ENCODE data around the gene GTF2A2. TPM values are rescaled to one million over a fixed set of nuclear protein-coding genes. Genes with fewer than 3 reads are reported as not detected.

The GTF2A2 gene
- total and polyA plus RNA-seq, 2 donors (not counting 1 experiment from before 2014, with no cell fraction given), result 39.7 to 60.0 TPM

DNA sequence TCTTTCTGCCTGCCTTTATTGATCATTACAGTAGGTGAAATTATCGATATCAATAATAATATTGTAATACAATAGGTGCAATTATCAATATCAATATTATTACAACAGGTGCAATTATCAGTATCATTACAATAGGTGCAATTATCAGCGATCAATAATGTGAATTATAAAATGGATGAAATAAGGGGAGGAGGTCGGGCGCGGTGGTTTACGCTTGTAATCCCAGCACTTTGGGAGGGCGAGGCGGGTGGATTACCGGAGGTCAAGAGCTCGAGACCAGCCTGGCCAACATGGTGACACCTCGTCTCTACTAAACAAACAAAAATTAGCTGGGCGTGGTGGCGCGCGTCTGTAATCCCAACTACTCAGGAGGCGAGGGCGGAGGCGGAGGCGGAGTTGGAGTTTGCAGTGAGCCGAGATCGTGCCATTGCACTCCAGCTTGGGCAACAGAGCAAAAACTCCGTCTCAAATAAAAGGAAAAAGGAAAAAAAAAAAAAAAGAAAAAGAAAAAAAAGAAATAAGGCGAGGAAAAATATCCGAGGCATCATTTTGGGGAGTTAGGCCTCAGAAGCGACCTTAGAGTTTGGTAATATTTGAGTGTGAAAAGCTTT, 32.4 kb upstream of the GTF2A2 start:
- peak overlapping the region; percentile 89 for H3K4me3 Mint-ChIP-seq

More for the DNA sequence above, 32.4 kb upstream of the GTF2A2 start:
- intact Hi-C loops (cut with micrococcal nuclease), result loop anchor here (1.0 to 5.0 kb wide), 13 partner anchors 35 to 1228 kb away; partner anchors contain the start of genes ADAM10, ICE2, MINDY2 and RNF111
- peak overlapping the region; percentile 87 to 98 for H3K27ac ChIP-seq (ENCODE audit: low read length in 2 of 2)
- no peaks in the 10 kb centered on the region for H3K27me3 ChIP-seq (replicated peaks in 1 of 4; ENCODE audit: control extremely low read depth in 1 of 4, control insufficient read depth in 3 of 4, insufficient read depth in 4 of 4, low read length in 3 of 4)
- TF ChIP-seq EZH2 (IDR thresholded peaks at IDR 0.05; ENCODE audit: borderline replicate concordance, insufficient read depth, low read depth, low read length, poor library complexity, severe bottlenecking), result no peak
- TF ChIP-seq, protein P1, sequence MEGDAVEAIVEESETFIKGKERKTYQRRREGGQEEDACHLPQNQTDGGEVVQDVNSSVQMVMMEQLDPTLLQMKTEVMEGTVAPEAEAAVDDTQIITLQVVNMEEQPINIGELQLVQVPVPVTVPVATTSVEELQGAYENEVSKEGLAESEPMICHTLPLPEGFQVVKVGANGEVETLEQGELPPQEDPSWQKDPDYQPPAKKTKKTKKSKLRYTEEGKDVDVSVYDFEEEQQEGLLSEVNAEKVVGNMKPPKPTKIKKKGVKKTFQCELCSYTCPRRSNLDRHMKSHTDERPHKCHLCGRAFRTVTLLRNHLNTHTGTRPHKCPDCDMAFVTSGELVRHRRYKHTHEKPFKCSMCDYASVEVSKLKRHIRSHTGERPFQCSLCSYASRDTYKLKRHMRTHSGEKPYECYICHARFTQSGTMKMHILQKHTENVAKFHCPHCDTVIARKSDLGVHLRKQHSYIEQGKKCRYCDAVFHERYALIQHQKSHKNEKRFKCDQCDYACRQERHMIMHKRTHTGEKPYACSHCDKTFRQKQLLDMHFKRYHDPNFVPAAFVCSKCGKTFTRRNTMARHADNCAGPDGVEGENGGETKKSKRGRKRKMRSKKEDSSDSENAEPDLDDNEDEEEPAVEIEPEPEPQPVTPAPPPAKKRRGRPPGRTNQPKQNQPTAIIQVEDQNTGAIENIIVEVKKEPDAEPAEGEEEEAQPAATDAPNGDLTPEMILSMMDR (IDR thresholded peaks at IDR 0.05), result no peak
- peaks cover 26% of the 10 kb centered on the region for H4K20me1 ChIP-seq (ENCODE audit: control insufficient read depth, insufficient read depth, low read length, poor library complexity, severe bottlenecking)
- Mint-ChIP-seq H3K27me3 (no peaks in the 10 kb centered on the region), H3K9me3 (ENCODE audit: insufficient read depth) (no peaks in the 10 kb centered on the region), H3K27ac (peak overlapping the region; percentile 98), H3K4me1 (peaks cover 42% of the 10 kb centered on the region)
- peaks cover 42% of the 10 kb centered on the region for H3K79me2 ChIP-seq (ENCODE audit: control insufficient read depth, insufficient read depth, low read length)
- H2AFZ ChIP-seq (ENCODE audit: insufficient read depth, low read depth, low read length, poor library complexity, severe bottlenecking), result peak overlapping the region; percentile 71
- H3K4me3 ChIP-seq (ENCODE audit: control extremely low read depth in 1 of 5, extremely low read depth in 1 of 5, insufficient read depth in 1 of 5, low read depth in 2 of 5, low read length in 4 of 5), result peak overlapping the region; percentile 66 to 99 (median 97)
- H3K9ac ChIP-seq (ENCODE audit: low read length), result peak overlapping the region; percentile 99
- peak; percentile 66 for DNase-seq
- peaks cover 36 to 41% of the 10 kb centered on the region in 2 donors for H3K4me1 ChIP-seq (ENCODE audit: control insufficient read depth in 2 of 2, insufficient read depth in 2 of 2, low read length in 2 of 2)
- POLR2A ChIA-PET, result interaction anchor here (0.5 to 1.7 kb wide), 5 partner anchors 173 to 919 kb away, joined by 3 to 12 read pairs (median 5); partner anchors contain the start of genes ANXA2 and MINDY2
- CTCF ChIA-PET, result interaction anchor here (0.8 to 5.4 kb wide), 9 partner anchors 32 to 1227 kb away, joined by 3 to 92 read pairs (median 4); partner anchors contain the start of gene GTF2A2
- H3K36me3 ChIP-seq (replicated peaks in 1 of 2; ENCODE audit: control extremely low read depth in 1 of 2, control insufficient read depth in 1 of 2, extremely low read depth in 1 of 2, insufficient read depth in 2 of 2, low read length in 1 of 2), result no peaks in the 10 kb centered on the region
- ATAC-seq (ENCODE audit: low read depth), result peak; percentile 12
- peak overlapping the region; percentile 85 for H3K4me2 ChIP-seq (replicated peaks; ENCODE audit: low read depth, low read length, poor library complexity, severe bottlenecking)
- WGBS (ENCODE audit: insufficient coverage), result 2% methylated on average over 6 of the region's 25 CpGs
- H3K9me3 ChIP-seq (ENCODE audit: control extremely low read depth in 1 of 3, control insufficient read depth in 2 of 3, insufficient read depth in 1 of 3, low read length in 2 of 3), result no peaks in the 10 kb centered on the region

Measured in B cell (primary cell).